Testis (tissue), 3 donors: ENCODE data around the gene DCTN1. TPM values are rescaled to one million over a fixed set of nuclear protein-coding genes. Genes with fewer than 3 reads are reported as not detected.

Experiments
- DNase-seq: peaks from one replicate; pipeline ENCODE4 v3.0.0-alpha.2; 2019
- H3K27ac ChIP-seq, 2 donors: fragments of 200-600 bp; sonication (generic); one replicate each; pipeline ENCODE4 v1.5.1; 2019
- H3K27me3 ChIP-seq: fragments of 200-600 bp; sonication (generic); one replicate; pipeline ENCODE4 v1.5.1; 2019
- H3K36me3 ChIP-seq: fragments of 200-600 bp; sonication (generic); one replicate; pipeline ENCODE4 v1.5.1; 2017; ENCODE audit warnings: low read depth; ENCODE audit errors: missing control alignments
- H3K4me1 ChIP-seq: fragments of 200-600 bp; sonication (generic); one replicate; pipeline ENCODE4 v1.5.1; 2019
- H3K4me3 ChIP-seq, 2 donors: fragments of 200-600 bp; sonication (generic); one replicate each; pipeline ENCODE4 v1.5.1; 2017 to 2019
- H3K9me3 ChIP-seq: fragments of 200-600 bp; sonication (generic); one replicate; pipeline ENCODE4 v1.5.1; 2017
- CTCF ChIP-seq, 3 experiments: fragments of 450-650 bp in 2 of 3; fragments of 200-600 bp in 1 of 3; sonication (generic) in 1 of 3; IDR thresholded peaks; one replicate each; pipeline ENCODE4 v1.5.1; 2016 to 2019; ENCODE audit warnings: antibody characterized with exemption in 3 of 3, mild to moderate bottlenecking in 2 of 3, moderate library complexity in 1 of 3
- POLR2A ChIP-seq: fragments of 450-650 bp; IDR thresholded peaks from one replicate; pipeline ENCODE4 v1.6.1; 2017; ENCODE audit warnings: antibody characterized with exemption, mild to moderate bottlenecking, moderate library complexity
- WGBS, 2 donors: methylation state at CpG; one replicate each; pipeline ENCODE4 v1.1.5; 2018; 5-methylcytosine and 5-hydroxymethylcytosine counted together
- intact Hi-C: fragments of 100-400 bp; cut with DNase I; formaldehyde crosslinking; loops from one replicate; pipeline ENCODE4 v1.15.1; 2023; ENCODE audit warnings: low total_unique reads
- polyA plus RNA-seq: library from polyadenylated mRNA; stranded (reverse); fragments of 350-450 nt; fragmentation: Illumina TruSeq; extraction: RNeasy Lipid Tissue Mini Kit (QIAGEN cat#74804); gene quantifications from one replicate; pipeline ENCODE4 v1.2.3, GENCODE V29; 2014; ENCODE audit warnings: low read depth, low replicate concordance; ENCODE audit not compliant: insufficient read depth
- total RNA-seq, 2 donors: library from RNA; depleted of rRNA; stranded (reverse); fragments of >200 nt; gene quantifications; one replicate each; pipeline ENCODE4 v1.2.3, GENCODE V29; 2016

The DCTN1 gene
- total and polyA plus RNA-seq, 3 donors from 2014 or later: 277 to 403 (median 321) TPM

GRCh38 chr2:74328074-74328473, 52.0 kb downstream of the DCTN1 start:
- no peak for TF ChIP-seq POLR2A
- TF ChIP-seq CTCF (IDR thresholded peaks at IDR 0.05): no peak
- no peaks in the 10 kb centered on the region for H3K4me1 ChIP-seq
- no peaks in the 10 kb centered on the region for H3K36me3 ChIP-seq
- DNase-seq: no peak
- no peak overlapping the region for H3K4me3 ChIP-seq
- no peaks in the 10 kb centered on the region for H3K9me3 ChIP-seq
- no peak overlapping the region for H3K27ac ChIP-seq
- WGBS, 2 donors: 83 to 89% methylated on average over 2 of the region's 2 CpGs
- intact Hi-C loops: no loop called here
- no peaks in the 10 kb centered on the region for H3K27me3 ChIP-seq

- WGBS, 2 donors: 81 to 83% methylated on average over 1 of the region's 1 CpG
These were observed 52.5 kb downstream of the DCTN1 start for GRCh38 chr2:74327627-74328026.

GRCh38 chr2:74327199-74327598, 52.9 kb downstream of the DCTN1 start:
- intact Hi-C loops: no loop called here
- no peak for DNase-seq
- TF ChIP-seq POLR2A: no peak
- TF ChIP-seq CTCF (IDR thresholded peaks at IDR 0.05): no peak
- H3K4me1 ChIP-seq: no peaks in the 10 kb centered on the region
- no peaks in the 10 kb centered on the region for H3K27me3 ChIP-seq
- no peaks in the 10 kb centered on the region for H3K36me3 ChIP-seq
- WGBS, 2 donors: 77 to 81% methylated on average over 5 of the region's 5 CpGs
- H3K9me3 ChIP-seq: no peaks in the 10 kb centered on the region
- no peak overlapping the region for H3K4me3 ChIP-seq
- no peak overlapping the region for H3K27ac ChIP-seq

More at GRCh38 chr2:74327627-74328026, 52.5 kb downstream of the DCTN1 start:
- intact Hi-C loops: no loop called here
- H3K36me3 ChIP-seq: no peaks in the 10 kb centered on the region
- no peak overlapping the region for H3K27ac ChIP-seq
- TF ChIP-seq CTCF (IDR thresholded peaks at IDR 0.05) (no peak), POLR2A (no peak)
- H3K27me3 ChIP-seq: no peaks in the 10 kb centered on the region
- H3K9me3 ChIP-seq: no peaks in the 10 kb centered on the region
- no peak for DNase-seq
- no peak overlapping the region for H3K4me3 ChIP-seq
- H3K4me1 ChIP-seq: no peaks in the 10 kb centered on the region

GRCh38 chr2:74325815-74326214, 54.3 kb downstream of the DCTN1 start:
- Histone ChIP-seq H3K27ac (no peak overlapping the region), H3K36me3 (no peaks in the 10 kb centered on the region), H3K4me1 (no peaks in the 10 kb centered on the region), H3K4me3 (no peak overlapping the region), H3K9me3 (no peaks in the 10 kb centered on the region), H3K27me3 (no peaks in the 10 kb centered on the region)
- TF ChIP-seq CTCF (IDR thresholded peaks at IDR 0.05): no peak
- TF ChIP-seq POLR2A: no peak
- intact Hi-C loops: no loop called here
- DNase-seq: no peak
- WGBS, 2 donors: 87 to 93% methylated on average over 2 of the region's 2 CpGs

GRCh38 chr2:74321737-74322136, 58.4 kb downstream of the DCTN1 start:
- 65 to 73% methylated on average over 2 of the region's 2 CpGs for WGBS, 2 donors
- Histone ChIP-seq H3K4me1 (no peaks in the 10 kb centered on the region), H3K36me3 (no peaks in the 10 kb centered on the region), H3K4me3 (no peak overlapping the region), H3K27me3 (no peaks in the 10 kb centered on the region), H3K9me3 (no peaks in the 10 kb centered on the region), H3K27ac (no peak overlapping the region)
- TF ChIP-seq POLR2A (no peak), CTCF (IDR thresholded peaks at IDR 0.05) (no peak)
- no peak for DNase-seq
- intact Hi-C loops: no loop called here
